H1 (cell line): ENCODE measurements around the gene SPTSSB. TPM values are rescaled to one million over a fixed set of nuclear protein-coding genes. Genes with fewer than 3 reads are reported as not detected.

Source experiments
- CTCF ChIA-PET: fragments of 300-600 bp; sonication (Branson Sonifier 250); formaldehyde crosslinking; loops from one replicate; lab custom pipeline; 2021; ENCODE audit not compliant: partially characterized antibody; lab: Charles Lee
- POLR2A ChIA-PET: fragments of 300-600 bp; sonication (Branson Sonifier 250); formaldehyde crosslinking; loops from one replicate; lab custom pipeline; 2021; ENCODE audit warnings: inconsistent platforms; ENCODE audit not compliant: partially characterized antibody; lab: Charles Lee
- DNase-seq, 2 experiments: peaks; one replicate each; pipeline versions ENCODE4 v3.0.0 to v3.0.0-alpha.2; 2010 to 2022; ENCODE audit warnings: low spot score in 2 of 2, low read depth in 1 of 2, mixed read lengths in 1 of 2
- FAIRE-seq: peaks from 2 replicates; lab custom pipeline; 2011; peaks lifted over from hg19 to GRCh38; lab: Jason Lieb, UNC
- H2AFZ ChIP-seq: 2 replicates; pipeline ENCODE4 v1.8.1; 2012; ENCODE audit warnings: low read length, inconsistent platforms
- H2AK5ac ChIP-seq: 2 replicates; pipeline ENCODE4 v1.6.1; 2013; ENCODE audit warnings: low read depth, low read length
- H2BK120ac ChIP-seq: replicated peaks from 2 replicates; pipeline ENCODE3; 2013; ENCODE audit warnings: low read depth, low read length, inconsistent platforms
- H2BK12ac ChIP-seq: 2 replicates; pipeline ENCODE4 v1.6.1; 2013; ENCODE audit warnings: low read depth, low read length
- H2BK15ac ChIP-seq: 2 replicates; pipeline ENCODE4 v1.6.1; 2013; ENCODE audit warnings: low read length
- H2BK20ac ChIP-seq: 2 replicates; pipeline ENCODE4 v1.6.1; 2013; ENCODE audit warnings: low read length
- H2BK5ac ChIP-seq: 2 replicates; pipeline ENCODE4 v1.6.1; 2013; ENCODE audit warnings: low read depth, low read length
- H3K14ac ChIP-seq: 2 replicates; pipeline ENCODE4 v1.6.1; 2013; ENCODE audit warnings: inconsistent platforms; ENCODE audit not compliant: insufficient read length
- H3K18ac ChIP-seq: 2 replicates; pipeline ENCODE4 v1.6.1; 2013; ENCODE audit warnings: low read length; ENCODE audit errors: extremely low read depth
- H3K23ac ChIP-seq: 2 replicates; pipeline ENCODE4 v1.6.1; 2013; ENCODE audit warnings: inconsistent platforms; ENCODE audit not compliant: insufficient read length
- H3K23me2 ChIP-seq: 2 replicates; pipeline ENCODE4 v1.6.1; 2013; ENCODE audit warnings: low read depth, low read length
- H3K27ac ChIP-seq: 2 replicates; pipeline ENCODE4 v1.6.1; 2011; ENCODE audit warnings: low read depth, low read length, inconsistent platforms
- H3K27me3 ChIP-seq, 4 experiments: replicated peaks in 1 of 4; 1 replicate in 1 of 4; 2 replicates in 3 of 4; pipeline versions ENCODE4 v1.6.1 to v1.8.1; 2011 to 2013; ENCODE audit warnings: low read length in 3 of 4, mild to moderate bottlenecking in 3 of 4, inconsistent platforms in 2 of 4, mixed read lengths in 2 of 4, moderate library complexity in 1 of 4; ENCODE audit not compliant: control insufficient read depth in 3 of 4, insufficient read depth in 3 of 4; ENCODE audit errors: extremely low read depth in 1 of 4
- H3K36me3 ChIP-seq, 4 experiments: 2 replicates each; pipeline versions ENCODE4 v1.6.1 to v1.8.1; 2011 to 2013; ENCODE audit warnings: mild to moderate bottlenecking in 4 of 4, low read length in 3 of 4, moderate library complexity in 2 of 4, control low read depth in 1 of 4, inconsistent platforms in 1 of 4; ENCODE audit not compliant: insufficient read depth in 4 of 4, control insufficient read depth in 2 of 4
- H3K4ac ChIP-seq: replicated peaks from 2 replicates; pipeline ENCODE3; 2013; ENCODE audit warnings: low read length, low read depth, mixed read lengths, inconsistent platforms; ENCODE audit not compliant: insufficient read length
- H3K4me1 ChIP-seq, 4 experiments: replicated peaks in 1 of 4; 1 replicate in 1 of 4; 2 replicates in 3 of 4; pipeline versions ENCODE4 v1.6.1 to v1.8.1; 2011 to 2013; ENCODE audit warnings: low read length in 3 of 4, inconsistent platforms in 2 of 4, mixed read lengths in 1 of 4; ENCODE audit not compliant: insufficient read depth in 4 of 4, control insufficient read depth in 3 of 4
- H3K4me2 ChIP-seq, 2 experiments: 2 replicates each; pipeline versions ENCODE4 v1.6.1 to v1.8.1; 2011 to 2013; ENCODE audit warnings: low read depth in 2 of 2, low read length in 2 of 2, control low read depth in 1 of 2, inconsistent platforms in 1 of 2, mild to moderate bottlenecking in 1 of 2; ENCODE audit not compliant: insufficient read depth in 1 of 2
- H3K4me3 ChIP-seq, 4 experiments: fragments of 200-600, 300-600 bp in 1 of 4; sonication (generic), shearing (Covaris generic), sonication (Bioruptor Twin) in 1 of 4; 2 replicates each; pipeline versions ENCODE4 v1.5.1 to v1.8.1; 2011 to 2016; ENCODE audit warnings: low read length in 4 of 4, low read depth in 3 of 4, control low read depth in 2 of 4, inconsistent platforms in 2 of 4, mild to moderate bottlenecking in 2 of 4, mixed read lengths in 1 of 4, moderate library complexity in 1 of 4; ENCODE audit not compliant: insufficient read depth in 2 of 4; ENCODE audit errors: extremely low read depth in 1 of 4
- H3K56ac ChIP-seq: replicated peaks from 2 replicates; pipeline ENCODE3; 2013; ENCODE audit warnings: low read depth, mild to moderate bottlenecking, mixed read lengths, low read length, inconsistent platforms; ENCODE audit not compliant: insufficient read length
- H3K79me1 ChIP-seq: 2 replicates; pipeline ENCODE4 v1.6.1; 2013; ENCODE audit warnings: low read depth, low read length, control low read depth
- H3K79me2 ChIP-seq, 2 experiments: 2 replicates each; pipeline versions ENCODE4 v1.6.1 to v1.8.1; 2012 to 2013; ENCODE audit warnings: low read length in 2 of 2, mild to moderate bottlenecking in 2 of 2, inconsistent platforms in 1 of 2; ENCODE audit not compliant: insufficient read depth in 2 of 2, control insufficient read depth in 1 of 2
- H3K9ac ChIP-seq, 4 experiments: replicated peaks in 1 of 4; 1 replicate in 1 of 4; 2 replicates in 3 of 4; pipeline versions ENCODE4 v1.6.1 to v1.8.1; 2011 to 2013; ENCODE audit warnings: low read depth in 3 of 4, low read length in 3 of 4, control low read depth in 2 of 4, mild to moderate bottlenecking in 2 of 4, moderate library complexity in 2 of 4, inconsistent platforms in 1 of 4; ENCODE audit errors: extremely low read depth in 1 of 4
- H3K9me3 ChIP-seq, 2 experiments: 2 replicates each; pipeline versions ENCODE4 v1.6.1 to v1.8.1; 2012 to 2013; ENCODE audit warnings: mild to moderate bottlenecking in 2 of 2, moderate library complexity in 2 of 2, control low read depth in 1 of 2, inconsistent platforms in 1 of 2, low read depth in 1 of 2, low read length in 1 of 2, mixed read lengths in 1 of 2; ENCODE audit not compliant: insufficient read depth in 2 of 2
- H4K20me1 ChIP-seq, 2 experiments: replicated peaks in 1 of 2; 2 replicates each; pipeline versions ENCODE3 to v1.8.1; 2011 to 2013; ENCODE audit warnings: inconsistent platforms in 2 of 2, low read length in 2 of 2, mild to moderate bottlenecking in 1 of 2; ENCODE audit not compliant: insufficient read depth in 2 of 2, control insufficient read depth in 1 of 2
- H4K5ac ChIP-seq: 2 replicates; pipeline ENCODE4 v1.6.1; 2013; ENCODE audit warnings: low read length, low read depth, mixed read lengths, inconsistent platforms; ENCODE audit not compliant: insufficient read length
- H4K8ac ChIP-seq: 2 replicates; pipeline ENCODE4 v1.8.0; 2013; ENCODE audit warnings: mild to moderate bottlenecking, moderate library complexity, low read length, inconsistent platforms; ENCODE audit not compliant: insufficient read depth; ENCODE audit errors: extremely low read depth
- H4K91ac ChIP-seq: replicated peaks from 2 replicates; pipeline ENCODE3; 2013; ENCODE audit warnings: low read length, mixed read lengths, inconsistent platforms; ENCODE audit not compliant: insufficient read length
- HDAC2 ChIP-seq, 2 experiments: fragments of 300-600 bp in 1 of 2; sonication (generic) in 1 of 2; IDR thresholded peaks; 2 replicates each; pipeline ENCODE4 v1.6.1; 2011 to 2012; ENCODE audit warnings: low read depth in 2 of 2, low read length in 2 of 2, mild to moderate bottlenecking in 2 of 2, moderate library complexity in 2 of 2, borderline replicate concordance in 1 of 2, inconsistent platforms in 1 of 2
- KDM4A ChIP-seq: IDR thresholded peaks from one replicate; pipeline ENCODE4 v1.7.1; 2012; ENCODE audit warnings: low read depth, mild to moderate bottlenecking, moderate library complexity, low read length, inconsistent platforms; ENCODE audit not compliant: severe bottlenecking
- PHF8 ChIP-seq: fragments of 200-600 bp; sonication (generic); conservative IDR thresholded peaks from 2 replicates; pipeline ENCODE4 v1.7.1; 2012; ENCODE audit warnings: low read depth, mild to moderate bottlenecking, inconsistent platforms, low read length, moderate library complexity
- POLR2A ChIP-seq, 2 experiments: IDR thresholded peaks; 1 replicate in 1 of 2; 2 replicates in 1 of 2; pipeline ENCODE4 v1.6.1; 2011; ENCODE audit warnings: low read depth in 2 of 2, low read length in 2 of 2, mild to moderate bottlenecking in 2 of 2; ENCODE audit errors: control extremely low read depth in 1 of 2
- SP4 ChIP-seq: IDR thresholded peaks from 2 replicates; pipeline ENCODE4 v1.6.1; 2012; ENCODE audit warnings: low read length, inconsistent platforms
- WGBS, 2 experiments: shearing (Covaris generic) in 1 of 2; methylation state at CpG; one replicate each; pipeline versions ENCODE4 v1.1.6 to v1.1.7; 2013 to 2015; ENCODE audit warnings: low lambda C conversion rate in 2 of 2, mixed read lengths in 2 of 2, inconsistent platforms in 1 of 2, low coverage in 1 of 2, missing lambda C conversion rate in 1 of 2; ENCODE audit not compliant: insufficient replicate concordance in 2 of 2, insufficient coverage in 1 of 2, insufficient read length in 1 of 2; ENCODE audit errors: extremely low coverage in 1 of 2, missing lambda C conversion rate in 1 of 2; 5-methylcytosine and 5-hydroxymethylcytosine counted together
- polyA plus RNA-seq, 7 experiments: library from polyadenylated mRNA; depleted of rRNA in 3 of 7; stranded (reverse) in 5 of 7; unstranded in 2 of 7; fragments of >200 nt in 5 of 7; fragments of 200-250 nt in 2 of 7; gene quantifications; 1 replicate in 5 of 7; 2 replicates in 1 of 7; 4 replicates in 1 of 7; pipeline versions ENCODE4 v1.2.1 to v1.2.3, GENCODE V29; 2011 to 2013; ENCODE audit warnings: missing spikeins in 2 of 7, mixed read lengths in 2 of 7
- total RNA-seq: library from RNA; stranded (reverse); fragmentation: NEBNext Ultra II Directional; extraction: Animal tissue kit (Norgen Biotek cat#: 25700); gene quantifications from 2 replicates; pipeline ENCODE4 v1.2.1, GENCODE V29; 2021

Gene SPTSSB
- total and polyA plus RNA-seq, 2 of the 8 experiments (the other 6 are each of a cell fraction or from before 2014, with no cell fraction given), result 33.4 to 52.5 TPM

GRCh38 chr3:161296814-161297213 lies 74.5 kb downstream of the SPTSSB start:
- POLR2A ChIA-PET, result no interaction called here
- no peak overlapping the region for H2BK15ac ChIP-seq
- H2BK20ac ChIP-seq, result no peak overlapping the region
- no peaks in the 10 kb centered on the region for H3K79me1 ChIP-seq
- H3K9me3 ChIP-seq, result peaks cover 15 to 18% of the 10 kb centered on the region in 2 experiments; a peak in 3 of 4 replicates
- no peak for DNase-seq
- H3K23me2 ChIP-seq, result no peaks in the 10 kb centered on the region
- CTCF ChIA-PET, result interaction anchor here (1.5 kb wide), 1 partner anchor 9 kb away, joined by 7 read pairs; no protein-coding TSS in a partner anchor
- H3K14ac ChIP-seq, result no peak overlapping the region
- H4K5ac ChIP-seq, result no peak overlapping the region
- no peaks in the 10 kb centered on the region for H3K79me2 ChIP-seq
- H2BK12ac ChIP-seq, result no peak overlapping the region
- H4K91ac ChIP-seq, result no peak overlapping the region
- H3K4me2 ChIP-seq, result no peak overlapping the region
- no peaks in the 10 kb centered on the region for H4K20me1 ChIP-seq
- H3K4me3 ChIP-seq, result no peak overlapping the region
- 90% methylated on average over 3 of the region's 3 CpGs; no CpG with 5 or more reads in 1 of the 2 experiments for WGBS, 2 experiments
- no peak overlapping the region for H2AFZ ChIP-seq
- no peak for FAIRE-seq
- H3K27me3 ChIP-seq, result no peaks in the 10 kb centered on the region
- H2BK5ac ChIP-seq, result no peak overlapping the region
- peaks cover 0 to 3% (median 0%) of the 10 kb centered on the region in 4 experiments; a peak in 1 of 8 replicates for H3K36me3 ChIP-seq
- H3K27ac ChIP-seq, result no peak overlapping the region
- H4K8ac ChIP-seq, result no peak overlapping the region
- no peak overlapping the region for H3K4ac ChIP-seq
- H3K18ac ChIP-seq, result no peak overlapping the region
- no peak overlapping the region for H3K9ac ChIP-seq
- H2BK120ac ChIP-seq, result no peak overlapping the region
- no peak overlapping the region for H2AK5ac ChIP-seq
- TF ChIP-seq HDAC2 (IDR thresholded peaks at IDR 0.05; ENCODE audit: borderline replicate concordance in 1 of 2, low read depth in 2 of 2, low read length in 2 of 2) (no peak), POLR2A (IDR thresholded peaks at IDR 0.05; ENCODE audit: control extremely low read depth in 1 of 2, low read depth in 2 of 2, low read length in 2 of 2) (no peak), PHF8 (no peak), SP4 (no peak), KDM4A (no peak)
- no peak overlapping the region for H3K23ac ChIP-seq
- H3K56ac ChIP-seq, result no peak overlapping the region
- no peaks in the 10 kb centered on the region for H3K4me1 ChIP-seq
